ENCODE data around the gene PLXNB1.
"Not testable (repeated sequence)": the region's sequence is repeated elsewhere in the genome, so short reads cannot be mapped to it uniquely, and the experiment has no call there.

PLXNB1 gene, protein sequence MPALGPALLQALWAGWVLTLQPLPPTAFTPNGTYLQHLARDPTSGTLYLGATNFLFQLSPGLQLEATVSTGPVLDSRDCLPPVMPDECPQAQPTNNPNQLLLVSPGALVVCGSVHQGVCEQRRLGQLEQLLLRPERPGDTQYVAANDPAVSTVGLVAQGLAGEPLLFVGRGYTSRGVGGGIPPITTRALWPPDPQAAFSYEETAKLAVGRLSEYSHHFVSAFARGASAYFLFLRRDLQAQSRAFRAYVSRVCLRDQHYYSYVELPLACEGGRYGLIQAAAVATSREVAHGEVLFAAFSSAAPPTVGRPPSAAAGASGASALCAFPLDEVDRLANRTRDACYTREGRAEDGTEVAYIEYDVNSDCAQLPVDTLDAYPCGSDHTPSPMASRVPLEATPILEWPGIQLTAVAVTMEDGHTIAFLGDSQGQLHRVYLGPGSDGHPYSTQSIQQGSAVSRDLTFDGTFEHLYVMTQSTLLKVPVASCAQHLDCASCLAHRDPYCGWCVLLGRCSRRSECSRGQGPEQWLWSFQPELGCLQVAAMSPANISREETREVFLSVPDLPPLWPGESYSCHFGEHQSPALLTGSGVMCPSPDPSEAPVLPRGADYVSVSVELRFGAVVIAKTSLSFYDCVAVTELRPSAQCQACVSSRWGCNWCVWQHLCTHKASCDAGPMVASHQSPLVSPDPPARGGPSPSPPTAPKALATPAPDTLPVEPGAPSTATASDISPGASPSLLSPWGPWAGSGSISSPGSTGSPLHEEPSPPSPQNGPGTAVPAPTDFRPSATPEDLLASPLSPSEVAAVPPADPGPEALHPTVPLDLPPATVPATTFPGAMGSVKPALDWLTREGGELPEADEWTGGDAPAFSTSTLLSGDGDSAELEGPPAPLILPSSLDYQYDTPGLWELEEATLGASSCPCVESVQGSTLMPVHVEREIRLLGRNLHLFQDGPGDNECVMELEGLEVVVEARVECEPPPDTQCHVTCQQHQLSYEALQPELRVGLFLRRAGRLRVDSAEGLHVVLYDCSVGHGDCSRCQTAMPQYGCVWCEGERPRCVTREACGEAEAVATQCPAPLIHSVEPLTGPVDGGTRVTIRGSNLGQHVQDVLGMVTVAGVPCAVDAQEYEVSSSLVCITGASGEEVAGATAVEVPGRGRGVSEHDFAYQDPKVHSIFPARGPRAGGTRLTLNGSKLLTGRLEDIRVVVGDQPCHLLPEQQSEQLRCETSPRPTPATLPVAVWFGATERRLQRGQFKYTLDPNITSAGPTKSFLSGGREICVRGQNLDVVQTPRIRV (N-terminal part only)

GRCh38 chr3:48429960-48430707 lies at the start of gene PLXNB1:
TSS of gene PLXNB1 (minus strand) at chr3:48430086. CDS start at chr3:48424611, 5,475 bp downstream.
- DNase-seq (ENCODE audit: low spot score): no peak

- DNase-seq (ENCODE audit: low spot score): peak; percentile 37
Measured at GRCh38 chr3:48478626-48479555, 49.0 kb upstream of the PLXNB1 start.

DNA sequence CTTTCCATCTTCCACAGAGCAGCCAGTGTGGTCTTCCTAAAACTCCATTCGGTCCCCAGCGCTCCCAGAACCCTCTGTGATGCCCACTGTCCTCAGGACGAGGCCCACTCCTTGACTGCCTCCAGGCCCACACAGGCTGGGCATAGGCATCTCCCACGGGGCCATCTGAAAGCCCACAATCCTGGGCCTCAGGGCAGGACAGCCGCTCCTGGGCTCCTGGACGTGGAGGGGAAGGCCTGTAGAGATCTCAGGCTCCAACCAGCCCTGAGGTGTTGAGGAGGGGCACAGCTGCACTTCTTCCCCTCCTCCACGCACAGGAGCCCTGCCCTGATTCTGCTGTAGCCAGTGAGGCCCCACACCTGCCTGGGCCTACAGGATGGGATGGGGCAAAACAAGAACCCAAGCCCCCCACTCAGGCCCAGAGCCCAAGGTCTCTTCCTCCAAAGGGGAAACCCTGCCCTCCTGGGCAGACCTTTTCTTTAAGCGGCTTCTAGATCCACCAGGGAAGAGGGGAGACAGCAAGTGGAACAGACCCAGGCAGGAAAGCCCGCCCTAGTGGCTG lies 48.2 kb upstream of the PLXNB1 start:
- no peak for DNase-seq (ENCODE audit: low spot score)

DNA sequence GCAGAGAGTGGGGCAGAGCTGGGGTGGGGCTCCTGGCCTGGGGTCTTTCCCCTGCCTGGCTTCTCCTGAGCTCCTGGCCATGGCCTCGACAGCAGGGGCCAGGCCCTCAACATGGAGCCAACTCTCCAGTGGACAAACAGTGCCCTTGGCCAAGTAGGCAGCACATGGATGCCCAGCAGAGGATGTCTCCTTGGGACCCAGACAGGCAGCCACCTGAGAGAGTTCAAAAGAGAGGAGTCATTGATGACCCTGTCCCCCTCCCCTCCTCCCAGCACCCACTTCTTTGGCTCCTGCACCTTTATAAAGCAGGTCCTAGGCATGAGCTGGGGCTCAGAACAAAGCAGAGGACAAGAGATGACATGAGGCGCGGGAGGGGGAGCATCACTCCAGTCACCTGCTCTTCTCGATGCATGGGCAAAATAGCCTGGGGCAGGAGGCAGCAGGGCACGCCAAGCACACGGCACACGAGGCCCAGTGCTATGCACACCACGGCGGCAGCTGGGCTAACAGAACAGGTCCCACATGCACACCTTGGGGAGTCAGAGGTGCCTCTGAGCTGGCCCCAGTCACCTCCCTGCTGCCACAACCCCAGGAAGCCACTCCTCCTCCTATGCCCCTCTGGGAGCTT lies 46.7 kb upstream of the PLXNB1 start:
- no peak for DNase-seq (ENCODE audit: low spot score)

GRCh38 chr3:48475188-48475587 lies 45.3 kb upstream of the PLXNB1 start:
- DNase-seq (ENCODE audit: low spot score): no peak

DNA sequence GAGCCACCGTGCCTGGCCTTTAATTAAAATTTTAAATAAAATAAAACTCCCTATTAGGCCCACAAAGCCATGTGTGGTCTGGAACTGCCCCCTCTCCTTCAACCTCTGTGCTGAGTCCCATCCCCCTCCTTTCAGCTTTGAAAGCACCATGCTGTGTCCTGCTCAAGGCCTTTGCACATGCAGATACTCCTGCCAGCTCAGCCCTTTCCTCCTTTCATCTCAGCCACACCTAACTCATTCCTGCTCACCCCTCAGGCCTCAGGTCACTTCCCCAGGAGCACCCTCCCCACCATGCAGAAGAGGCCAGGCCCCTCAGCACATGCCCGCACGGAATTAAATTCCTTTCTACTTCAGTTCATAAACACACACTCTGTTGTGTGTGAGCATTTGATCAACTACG lies 44.7 kb upstream of the PLXNB1 start:
- DNase-seq (ENCODE audit: low spot score): no peak

DNA sequence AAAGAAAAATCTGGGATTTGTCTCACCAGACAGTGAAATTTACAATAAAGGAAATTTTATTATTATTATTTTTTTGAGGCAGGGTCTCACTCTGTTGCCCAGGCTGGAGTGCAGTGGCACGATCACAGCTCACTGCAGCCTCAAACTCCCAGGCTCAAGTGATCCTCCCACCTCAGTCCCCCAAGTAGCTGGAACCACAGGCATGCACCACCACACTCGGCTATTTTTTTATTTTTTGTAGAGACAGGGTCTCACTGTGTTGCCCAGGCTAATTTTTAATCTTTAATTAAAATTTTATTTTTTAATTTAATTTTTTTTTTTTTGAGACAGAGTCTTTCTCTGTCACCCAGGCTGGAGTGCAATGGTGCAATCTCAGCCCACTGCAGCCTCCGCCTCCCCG lies 44.1 kb upstream of the PLXNB1 start:
- DNase-seq (ENCODE audit: low spot score): not testable (repeated sequence)

GRCh38 chr3:48473617-48473952 lies 43.7 kb upstream of the PLXNB1 start:
- no peak for DNase-seq (ENCODE audit: low spot score)

- peak; percentile 94 for DNase-seq (ENCODE audit: low spot score)
Measured at GRCh38 chr3:48472923-48473616, 43.2 kb upstream of the PLXNB1 start.

GRCh38 chr3:48472673-48472922 lies 42.7 kb upstream of the PLXNB1 start:
- DNase-seq (ENCODE audit: low spot score): no peak

DNA sequence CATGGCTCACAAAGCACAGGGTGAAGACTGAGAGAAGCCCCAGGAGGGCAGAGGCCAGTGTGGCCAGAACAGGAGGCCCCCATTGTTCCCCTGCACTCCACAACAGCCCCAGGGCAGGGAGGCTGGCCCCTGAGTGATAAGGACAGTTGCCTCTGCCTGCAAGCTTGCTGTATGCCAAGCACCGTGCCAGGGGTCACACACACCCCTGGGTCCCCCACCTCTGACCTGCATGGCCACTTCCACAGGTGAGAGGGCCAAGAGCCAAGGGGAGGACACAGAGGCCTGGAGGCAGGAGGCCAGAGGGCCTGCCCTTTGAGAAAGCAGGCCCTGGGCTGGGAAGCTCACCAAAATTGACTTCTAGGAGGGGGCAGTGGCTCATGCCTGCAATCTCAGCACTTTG lies 40.4 kb upstream of the PLXNB1 start:
- DNase-seq (ENCODE audit: low spot score): no peak

- DNase-seq (ENCODE audit: low spot score): no peak
Measured at GRCh38 chr3:48469046-48469915, 39.4 kb upstream of the PLXNB1 start.

DNA sequence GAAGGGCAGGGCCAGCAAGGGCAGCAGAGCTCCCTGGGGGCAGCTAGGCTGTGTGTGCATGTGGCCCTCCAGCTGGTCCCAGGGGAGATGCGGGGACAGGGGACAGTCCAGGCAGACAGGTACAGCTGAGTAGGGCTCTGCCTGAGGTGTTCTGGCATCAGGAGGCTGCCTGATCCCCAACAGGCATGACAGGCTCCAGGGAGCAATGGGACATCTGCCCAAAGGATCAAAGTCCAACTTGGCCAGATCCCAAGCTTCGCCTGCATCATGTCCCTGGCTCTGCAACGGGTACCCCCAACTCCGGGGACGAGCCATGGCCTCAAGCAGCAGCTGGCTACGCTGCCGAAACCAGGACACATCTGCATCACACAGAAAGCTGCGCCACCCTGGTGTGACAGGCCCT lies 38.4 kb upstream of the PLXNB1 start:
- no peak for DNase-seq (ENCODE audit: low spot score)

DNA sequence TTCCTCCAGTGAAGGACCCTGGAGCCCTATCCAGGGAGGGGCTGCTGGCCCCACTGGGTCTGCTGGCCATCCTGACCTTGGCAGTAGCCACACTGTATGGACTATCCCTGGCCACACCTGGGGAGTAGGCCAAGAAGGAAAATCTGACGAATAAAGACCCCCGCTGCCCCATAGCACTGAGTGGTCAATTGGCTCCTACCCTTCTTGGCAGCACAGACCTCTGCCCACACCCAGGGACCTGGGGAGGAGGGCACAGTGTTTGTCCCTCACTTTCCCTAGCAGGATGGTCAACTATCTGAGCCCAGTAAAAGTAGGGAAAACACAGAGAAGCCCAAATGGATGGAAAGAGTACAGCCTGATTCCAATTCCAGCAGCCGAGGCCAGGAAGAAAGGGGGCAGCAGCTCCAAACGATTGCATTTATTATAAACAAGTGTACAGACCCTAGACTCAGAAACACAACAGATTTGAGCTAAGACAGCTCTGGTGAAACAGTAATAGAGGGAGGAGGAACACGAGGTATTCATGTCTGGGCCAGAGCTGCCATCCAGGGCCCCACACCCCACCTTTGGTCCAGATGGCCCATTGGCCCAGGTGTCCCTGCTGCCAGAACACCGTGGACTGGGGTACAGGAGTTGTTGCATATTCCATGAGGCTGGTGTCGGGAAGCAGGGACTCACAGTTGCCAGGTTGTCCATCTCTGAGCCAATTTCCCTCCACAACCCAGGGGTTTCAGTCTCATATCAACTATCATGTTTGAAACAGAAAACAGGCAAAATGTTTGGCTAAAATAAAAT lies 37.8 kb upstream of the PLXNB1 start:
- DNase-seq (ENCODE audit: low spot score): no peak

- DNase-seq (ENCODE audit: low spot score): no peak
Measured at GRCh38 chr3:48467110-48467454, 37.2 kb upstream of the PLXNB1 start.

DNA sequence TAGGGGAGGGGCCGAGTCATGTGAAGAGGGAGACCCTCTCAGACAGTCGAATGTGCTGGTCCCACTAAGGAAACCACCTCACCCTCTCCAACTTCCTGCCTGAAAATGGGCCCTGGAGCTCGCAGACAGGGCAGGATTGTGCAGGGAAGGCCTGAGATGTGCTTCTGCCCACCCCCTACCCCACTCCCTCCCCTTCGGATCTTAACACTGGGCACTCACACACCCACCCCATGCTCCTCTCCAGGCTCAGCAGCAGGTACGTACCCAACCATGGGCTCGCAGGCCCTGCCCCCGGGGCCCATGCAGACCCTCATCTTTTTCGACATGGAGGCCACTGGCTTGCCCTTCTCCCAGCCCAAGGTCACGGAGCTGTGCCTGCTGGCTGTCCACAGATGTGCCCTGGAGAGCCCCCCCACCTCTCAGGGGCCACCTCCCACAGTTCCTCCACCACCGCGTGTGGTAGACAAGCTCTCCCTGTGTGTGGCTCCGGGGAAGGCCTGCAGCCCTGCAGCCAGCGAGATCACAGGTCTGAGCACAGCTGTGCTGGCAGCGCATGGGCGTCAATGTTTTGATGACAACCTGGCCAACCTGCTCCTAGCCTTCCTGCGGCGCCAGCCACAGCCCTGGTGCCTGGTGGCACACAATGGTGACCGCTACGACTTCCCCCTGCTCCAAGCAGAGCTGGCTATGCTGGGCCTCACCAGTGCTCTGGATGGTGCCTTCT lies 36.7 kb upstream of the PLXNB1 start:
- DNase-seq (ENCODE audit: low spot score): peak; percentile 23
